ENCODE results near the gene HDAC4. TPM values are rescaled to one million over a fixed set of nuclear protein-coding genes. Genes with fewer than 3 reads are reported as not detected.

Gene HDAC4
- total RNA-seq, 2 donors from 2014 or later: 49.8 to 71.7 TPM

DNA sequence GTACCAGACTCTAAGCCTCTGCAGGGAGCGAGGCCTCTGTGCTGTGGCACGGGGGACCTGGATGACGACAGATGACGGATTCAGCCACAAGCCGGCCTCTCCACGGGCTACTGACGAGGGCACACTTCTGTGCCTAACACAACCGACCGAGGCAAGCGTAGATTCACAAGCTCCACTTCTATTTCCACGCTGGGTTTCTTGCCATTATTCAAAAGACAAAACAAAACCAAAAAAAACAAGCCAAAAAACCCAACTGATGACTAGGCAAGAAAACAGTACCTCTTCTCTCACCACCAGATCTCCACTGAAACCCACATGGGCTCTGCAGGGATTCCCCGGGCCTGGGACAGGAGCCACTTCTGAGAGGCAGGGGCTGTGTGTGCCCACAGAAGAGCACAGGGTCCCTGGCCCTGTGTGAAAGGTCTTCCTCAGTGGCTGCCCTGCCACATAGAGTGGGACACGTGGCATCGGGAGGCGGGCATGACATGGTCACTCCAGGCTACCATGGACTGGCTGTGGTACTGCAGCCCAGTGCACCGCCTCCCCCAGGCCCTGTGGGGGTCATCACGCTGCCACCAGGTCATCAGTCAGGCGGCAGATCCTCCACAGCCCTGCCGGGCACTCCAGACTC lies 254.7 kb downstream of the HDAC4 start:
- ATAC-seq (replicated peaks in 1 of 2) (peak; percentile 64 to 71), DNase-seq (peak; percentile 33 to 42)
- Mint-ChIP-seq H3K4me1 (ENCODE audit: low read depth) (peaks cover 25% of the 10 kb centered on the region), H3K27ac (peak overlapping the region; percentile 55), H3K36me3 (ENCODE audit: insufficient read depth in 2 of 2) (peaks cover 6 to 11% of the 10 kb centered on the region in 2 donors), H3K9me3 (peaks cover 0 to 4% of the 10 kb centered on the region in 2 donors), H3K27me3 (ENCODE audit: low read depth) (no peaks in the 10 kb centered on the region), H3K4me3 (no peak overlapping the region)

DNA sequence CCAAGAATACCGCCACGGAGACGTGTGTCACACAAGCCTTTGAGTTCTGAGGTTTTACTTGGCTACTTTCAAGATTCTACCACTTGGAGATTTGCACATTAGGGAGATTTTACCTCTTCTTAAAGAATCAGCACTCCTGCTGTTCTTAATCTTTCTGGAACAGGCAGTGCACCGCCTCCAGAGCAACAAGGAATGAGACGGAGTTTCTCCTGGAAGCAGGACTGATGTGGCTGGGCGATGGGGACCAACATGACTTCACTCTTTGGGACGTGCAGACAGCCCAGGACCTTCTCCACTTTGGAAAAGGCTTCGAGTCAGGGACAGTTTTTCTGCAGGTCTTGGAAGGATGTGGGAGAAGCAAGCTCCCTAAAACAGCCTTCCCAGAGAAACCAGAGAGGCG lies 255.2 kb downstream of the HDAC4 start:
- Mint-ChIP-seq H3K27me3 (ENCODE audit: low read depth) (no peaks in the 10 kb centered on the region), H3K4me1 (ENCODE audit: low read depth) (peaks cover 20% of the 10 kb centered on the region), H3K9me3 (peaks cover 0 to 4% of the 10 kb centered on the region in 2 donors), H3K27ac (no peak overlapping the region), H3K36me3 (ENCODE audit: insufficient read depth in 2 of 2) (peaks cover 6 to 7% of the 10 kb centered on the region in 2 donors), H3K4me3 (no peak overlapping the region)
- DNase-seq (no peak), ATAC-seq (replicated peaks in 1 of 2) (no peak)

DNA sequence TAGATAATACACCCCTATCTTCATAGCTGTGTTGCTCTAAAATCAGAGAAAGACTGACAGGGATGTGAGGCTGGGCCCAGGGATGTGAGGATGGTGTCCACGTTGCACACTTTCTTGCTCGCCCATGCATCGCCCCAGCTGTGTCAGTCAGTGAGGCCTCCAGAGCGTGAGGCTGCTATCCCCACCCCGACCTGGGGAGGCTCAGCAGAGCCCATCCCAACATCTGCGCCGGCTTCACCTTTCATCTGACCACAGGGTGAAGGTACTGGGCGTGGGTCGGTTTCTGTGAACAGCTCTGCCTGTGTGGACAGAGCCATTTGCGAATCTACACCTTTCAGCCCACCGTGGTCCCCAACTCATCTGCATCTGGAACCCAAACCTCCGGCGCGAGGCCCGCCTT lies 255.7 kb downstream of the HDAC4 start:
- peaks cover 4 to 6% of the 10 kb centered on the region in 2 donors for H3K36me3 Mint-ChIP-seq (ENCODE audit: insufficient read depth in 2 of 2)
- H3K9me3 Mint-ChIP-seq: peaks cover 0 to 1% of the 10 kb centered on the region in 2 donors
- ATAC-seq (replicated peaks in 1 of 2): no peak
- peaks cover 20% of the 10 kb centered on the region for H3K4me1 Mint-ChIP-seq (ENCODE audit: low read depth)
- H3K4me3 Mint-ChIP-seq: no peak overlapping the region
- no peak for DNase-seq
- H3K27ac Mint-ChIP-seq: no peak overlapping the region
- no peaks in the 10 kb centered on the region for H3K27me3 Mint-ChIP-seq (ENCODE audit: low read depth)

- Mint-ChIP-seq H3K4me1 (ENCODE audit: low read depth) (peaks cover 20% of the 10 kb centered on the region), H3K27ac (no peak overlapping the region), H3K9me3 (no peaks in the 10 kb centered on the region), H3K36me3 (ENCODE audit: insufficient read depth in 2 of 2) (peaks cover 3 to 6% of the 10 kb centered on the region in 2 donors), H3K4me3 (no peak overlapping the region), H3K27me3 (ENCODE audit: low read depth) (no peaks in the 10 kb centered on the region)
- no peak for ATAC-seq (replicated peaks in 1 of 2)
- no peak for DNase-seq
These were observed 256.2 kb downstream of the HDAC4 start for GRCh38 chr2:239144713-239144999.

DNA sequence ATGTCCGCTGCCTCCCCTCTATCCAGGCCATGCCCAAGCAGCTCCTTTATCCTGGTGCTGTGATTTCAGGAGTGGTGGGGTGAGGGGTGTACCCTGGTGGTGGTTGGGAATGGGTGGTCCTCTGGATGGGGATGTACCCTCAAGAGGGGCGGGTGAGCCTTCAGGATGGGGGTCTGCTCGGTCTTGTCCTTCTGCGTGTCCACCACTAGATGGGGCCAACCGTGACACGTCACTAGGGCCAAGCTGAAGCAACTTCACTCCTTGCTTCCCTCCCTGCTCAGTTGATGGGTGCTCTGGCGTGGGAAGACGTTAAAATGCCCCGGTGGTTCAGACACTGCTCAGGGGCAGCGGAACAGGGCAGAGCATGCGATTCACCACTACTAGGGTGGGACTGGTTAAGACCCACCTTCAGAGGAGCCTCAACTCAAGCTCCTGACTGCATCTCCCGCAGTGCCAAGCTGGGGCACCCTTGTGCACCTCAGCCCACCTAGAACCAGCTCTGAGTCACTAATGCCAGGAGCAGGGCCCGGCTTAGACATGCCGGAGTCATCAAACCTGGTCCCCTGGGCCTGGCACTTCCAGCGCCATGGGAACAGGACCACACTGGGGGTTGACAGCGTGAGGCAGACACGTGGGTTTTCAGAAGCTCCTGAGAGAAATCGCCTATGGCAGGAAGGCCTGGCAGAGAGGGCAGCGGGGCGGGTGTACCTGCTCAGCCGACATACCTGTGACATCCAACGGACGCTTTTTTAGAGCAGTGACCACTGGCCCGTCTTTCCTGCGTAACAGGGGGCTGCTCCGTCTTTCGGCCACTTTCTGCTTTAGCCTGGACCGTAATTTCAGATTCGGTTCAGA lies 256.7 kb downstream of the HDAC4 start:
- peaks cover 3 to 8% of the 10 kb centered on the region in 2 donors for H3K36me3 Mint-ChIP-seq (ENCODE audit: insufficient read depth in 2 of 2)
- DNase-seq (peak; percentile 29 to 34), ATAC-seq (replicated peaks in 1 of 2) (peak; percentile 29 to 45)
- peaks cover 20% of the 10 kb centered on the region for H3K4me1 Mint-ChIP-seq (ENCODE audit: low read depth)
- no peaks in the 10 kb centered on the region for H3K9me3 Mint-ChIP-seq
- H3K4me3 Mint-ChIP-seq: no peak overlapping the region
- H3K27ac Mint-ChIP-seq: no peak overlapping the region
- H3K27me3 Mint-ChIP-seq (ENCODE audit: low read depth): no peaks in the 10 kb centered on the region

DNA sequence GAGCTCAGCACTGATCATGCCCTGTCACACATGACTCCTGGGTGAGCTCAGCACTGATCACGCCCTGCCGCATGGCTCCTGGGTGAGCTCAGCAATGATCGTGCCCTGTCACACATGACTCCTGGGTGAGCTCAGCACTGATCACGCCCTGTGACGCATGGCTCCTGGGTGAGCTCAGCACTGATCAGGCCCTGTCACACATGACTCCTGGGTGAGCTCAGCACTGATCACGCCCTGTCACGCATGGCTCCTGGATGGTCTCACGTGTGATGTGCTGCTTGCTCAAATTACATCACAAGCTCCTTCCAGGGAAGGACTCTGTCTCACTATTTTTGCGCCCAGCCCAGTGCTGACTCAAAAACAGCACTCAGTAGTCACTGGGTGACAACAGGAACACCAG lies 258.0 kb downstream of the HDAC4 start:
- ATAC-seq (replicated peaks in 1 of 2) (peak in 1 of 2 donors; percentile 44), DNase-seq (no peak)
- no peak overlapping the region for H3K4me3 Mint-ChIP-seq
- no peaks in the 10 kb centered on the region for H3K9me3 Mint-ChIP-seq
- H3K4me1 Mint-ChIP-seq (ENCODE audit: low read depth): peaks cover 20% of the 10 kb centered on the region
- H3K27ac Mint-ChIP-seq: no peak overlapping the region
- H3K36me3 Mint-ChIP-seq (ENCODE audit: insufficient read depth in 2 of 2): peaks cover 0 to 7% of the 10 kb centered on the region in 2 donors
- H3K27me3 Mint-ChIP-seq (ENCODE audit: low read depth): no peaks in the 10 kb centered on the region

- Mint-ChIP-seq H3K4me1 (ENCODE audit: low read depth) (peaks cover 20% of the 10 kb centered on the region), H3K27ac (no peak overlapping the region), H3K4me3 (no peak overlapping the region), H3K27me3 (ENCODE audit: low read depth) (no peaks in the 10 kb centered on the region), H3K36me3 (ENCODE audit: insufficient read depth in 2 of 2) (peaks cover 0 to 7% of the 10 kb centered on the region in 2 donors), H3K9me3 (no peaks in the 10 kb centered on the region)
- no peak for ATAC-seq (replicated peaks in 1 of 2)
- no peak for DNase-seq
These were observed 258.5 kb downstream of the HDAC4 start for GRCh38 chr2:239142296-239142695.

GRCh38 chr2:239141021-239141760 lies 259.6 kb downstream of the HDAC4 start:
- Mint-ChIP-seq H3K36me3 (ENCODE audit: insufficient read depth in 2 of 2) (peaks cover 3 to 10% of the 10 kb centered on the region in 2 donors), H3K27me3 (ENCODE audit: low read depth) (no peaks in the 10 kb centered on the region), H3K4me3 (no peak overlapping the region), H3K27ac (no peak overlapping the region), H3K9me3 (no peaks in the 10 kb centered on the region), H3K4me1 (ENCODE audit: low read depth) (peaks cover 14% of the 10 kb centered on the region)
- ATAC-seq (replicated peaks in 1 of 2) (no peak), DNase-seq (no peak)

- H3K27me3 Mint-ChIP-seq (ENCODE audit: low read depth): no peaks in the 10 kb centered on the region
- H3K4me3 Mint-ChIP-seq: no peak overlapping the region
- peaks cover 7% of the 10 kb centered on the region for H3K4me1 Mint-ChIP-seq (ENCODE audit: low read depth)
- H3K9me3 Mint-ChIP-seq: no peaks in the 10 kb centered on the region
- peaks cover 3 to 12% of the 10 kb centered on the region in 2 donors for H3K36me3 Mint-ChIP-seq (ENCODE audit: insufficient read depth in 2 of 2)
- H3K27ac Mint-ChIP-seq: no peak overlapping the region
- ATAC-seq (replicated peaks in 1 of 2): no peak
- DNase-seq: no peak
These were observed 260.3 kb downstream of the HDAC4 start for GRCh38 chr2:239140346-239141020.

DNA sequence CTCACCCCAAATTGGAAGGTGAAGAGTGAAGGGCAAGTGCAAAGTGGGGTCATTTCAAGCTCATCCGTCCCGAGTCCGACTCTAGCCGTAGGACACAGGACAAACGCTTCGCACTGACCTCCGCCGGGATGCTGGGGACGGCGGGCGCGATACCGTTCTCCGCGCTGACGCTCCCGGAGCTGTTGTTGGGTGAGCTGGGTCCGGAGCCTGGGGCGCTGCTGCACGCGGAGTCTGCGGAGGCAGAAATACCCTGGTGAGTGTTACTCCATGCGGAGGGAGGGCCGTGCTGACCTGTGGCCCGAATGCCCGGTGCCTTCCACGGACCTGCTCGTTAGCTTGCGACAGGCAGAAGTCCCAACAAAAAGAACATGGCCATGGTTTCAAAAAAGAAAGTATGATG lies 261.3 kb downstream of the HDAC4 start:
- peaks cover 3 to 13% of the 10 kb centered on the region in 2 donors for H3K36me3 Mint-ChIP-seq (ENCODE audit: insufficient read depth in 2 of 2)
- DNase-seq (no peak), ATAC-seq (replicated peaks in 1 of 2) (no peak)
- peaks cover 7% of the 10 kb centered on the region for H3K4me1 Mint-ChIP-seq (ENCODE audit: low read depth)
- no peaks in the 10 kb centered on the region for H3K27me3 Mint-ChIP-seq (ENCODE audit: low read depth)
- H3K27ac Mint-ChIP-seq: no peak overlapping the region
- no peak overlapping the region for H3K4me3 Mint-ChIP-seq
- H3K9me3 Mint-ChIP-seq: no peaks in the 10 kb centered on the region

DNA sequence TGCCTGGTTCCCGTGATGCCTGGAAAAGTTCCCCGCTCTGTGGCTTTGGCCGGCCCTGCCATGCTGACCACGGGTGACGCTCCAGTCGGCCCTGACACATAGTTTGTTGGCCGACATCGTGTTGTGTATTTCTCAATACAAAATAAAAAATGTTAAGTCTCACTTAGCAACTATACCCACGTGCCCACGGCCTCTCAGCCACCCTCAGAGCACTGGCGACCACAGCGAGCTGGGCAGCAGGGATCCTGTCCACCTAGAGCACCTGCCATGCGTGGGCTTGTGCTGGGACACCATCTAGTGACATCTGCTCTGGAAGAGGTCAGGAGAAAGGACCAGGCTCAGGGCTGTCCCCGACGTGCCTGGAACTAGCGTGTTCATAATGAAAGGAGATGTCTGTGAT lies 261.7 kb downstream of the HDAC4 start:
- Mint-ChIP-seq H3K36me3 (ENCODE audit: insufficient read depth in 2 of 2) (peaks cover 3 to 13% of the 10 kb centered on the region in 2 donors), H3K4me1 (ENCODE audit: low read depth) (peaks cover 5% of the 10 kb centered on the region), H3K4me3 (no peak overlapping the region), H3K9me3 (no peaks in the 10 kb centered on the region), H3K27ac (peak overlapping the region; percentile 58), H3K27me3 (ENCODE audit: low read depth) (no peaks in the 10 kb centered on the region)
- DNase-seq (no peak), ATAC-seq (replicated peaks in 1 of 2) (no peak)

GRCh38 chr2:239138610-239139009 lies 262.2 kb downstream of the HDAC4 start:
- Mint-ChIP-seq H3K4me1 (ENCODE audit: low read depth) (no peaks in the 10 kb centered on the region), H3K27me3 (ENCODE audit: low read depth) (no peaks in the 10 kb centered on the region), H3K4me3 (no peak overlapping the region), H3K27ac (no peak overlapping the region), H3K36me3 (ENCODE audit: insufficient read depth in 2 of 2) (peaks cover 3 to 13% of the 10 kb centered on the region in 2 donors), H3K9me3 (no peaks in the 10 kb centered on the region)
- DNase-seq (no peak), ATAC-seq (replicated peaks in 1 of 2) (no peak)

GRCh38 chr2:239137898-239138283 lies 262.9 kb downstream of the HDAC4 start:
- Mint-ChIP-seq H3K4me1 (ENCODE audit: low read depth) (no peaks in the 10 kb centered on the region), H3K27me3 (ENCODE audit: low read depth) (no peaks in the 10 kb centered on the region), H3K27ac (no peak overlapping the region), H3K36me3 (ENCODE audit: insufficient read depth in 2 of 2) (peaks cover 6 to 12% of the 10 kb centered on the region in 2 donors), H3K9me3 (no peaks in the 10 kb centered on the region), H3K4me3 (no peak overlapping the region)
- ATAC-seq (replicated peaks in 1 of 2): no peak
- DNase-seq: no peak

Data from activated T-cell treated with anti-CD3 and anti-CD28 coated beads, Interleukin-2, amount 50 U/mL, for 72 hours (primary cell).